Neural progenitor cell (in vitro differentiated cells): Measurements from ENCODE around the gene BCORL1.

Experiments used
- EZH2 ChIP-seq: fragments of 200-600 bp; sonication (generic); IDR thresholded peaks from 2 replicates; pipeline ENCODE4 v1.6.1; 2017; ENCODE audit warnings: antibody characterized with exemption, mild to moderate bottlenecking, moderate library complexity
- EZH2phosphoT487 ChIP-seq: fragments of 200-600 bp; sonication (generic); IDR thresholded peaks from 2 replicates; pipeline ENCODE4 v1.6.1; 2017; ENCODE audit warnings: antibody characterized with exemption
- TF ChIP-seq, protein P1 (sequence below): fragments of 200-600 bp; sonication (generic); IDR thresholded peaks from 2 replicates; pipeline ENCODE4 v1.5.1; 2017; ENCODE audit warnings: antibody characterized with exemption, mild to moderate bottlenecking

DNA sequence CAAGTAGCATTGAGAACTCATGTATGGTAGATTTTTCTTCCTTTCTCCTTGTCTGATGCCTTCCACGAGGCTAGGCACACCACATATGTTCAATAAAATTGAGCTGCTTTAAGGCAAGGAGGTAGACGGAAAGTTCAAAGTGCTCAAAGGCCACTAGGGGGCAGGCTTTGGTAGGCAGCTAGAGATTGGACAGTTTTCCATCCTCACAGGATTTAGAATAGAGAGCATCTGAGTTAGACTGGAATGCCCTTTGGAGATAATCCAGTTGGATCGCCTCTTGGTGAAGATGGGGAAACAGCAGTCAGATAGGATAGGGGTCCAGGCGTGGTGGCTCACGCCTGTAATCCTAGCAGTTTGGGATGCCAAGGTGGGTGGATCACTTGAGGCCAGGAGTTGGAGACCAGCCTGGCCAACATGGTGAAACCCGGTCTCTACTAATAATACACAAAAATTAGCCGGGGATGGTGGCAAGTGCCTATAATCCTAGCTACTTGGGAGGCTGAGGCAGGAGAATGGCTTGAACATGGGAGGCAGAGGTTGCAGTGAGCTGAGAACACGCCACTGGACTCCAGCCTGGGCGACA lies 97.5 kb downstream of the BCORL1 start:
- TF ChIP-seq, protein P1, sequence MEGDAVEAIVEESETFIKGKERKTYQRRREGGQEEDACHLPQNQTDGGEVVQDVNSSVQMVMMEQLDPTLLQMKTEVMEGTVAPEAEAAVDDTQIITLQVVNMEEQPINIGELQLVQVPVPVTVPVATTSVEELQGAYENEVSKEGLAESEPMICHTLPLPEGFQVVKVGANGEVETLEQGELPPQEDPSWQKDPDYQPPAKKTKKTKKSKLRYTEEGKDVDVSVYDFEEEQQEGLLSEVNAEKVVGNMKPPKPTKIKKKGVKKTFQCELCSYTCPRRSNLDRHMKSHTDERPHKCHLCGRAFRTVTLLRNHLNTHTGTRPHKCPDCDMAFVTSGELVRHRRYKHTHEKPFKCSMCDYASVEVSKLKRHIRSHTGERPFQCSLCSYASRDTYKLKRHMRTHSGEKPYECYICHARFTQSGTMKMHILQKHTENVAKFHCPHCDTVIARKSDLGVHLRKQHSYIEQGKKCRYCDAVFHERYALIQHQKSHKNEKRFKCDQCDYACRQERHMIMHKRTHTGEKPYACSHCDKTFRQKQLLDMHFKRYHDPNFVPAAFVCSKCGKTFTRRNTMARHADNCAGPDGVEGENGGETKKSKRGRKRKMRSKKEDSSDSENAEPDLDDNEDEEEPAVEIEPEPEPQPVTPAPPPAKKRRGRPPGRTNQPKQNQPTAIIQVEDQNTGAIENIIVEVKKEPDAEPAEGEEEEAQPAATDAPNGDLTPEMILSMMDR, result peak; percentile 75
- TF ChIP-seq EZH2phosphoT487 (no peak), EZH2 (no peak)
